Dedifferentiated amniotic fluid mesenchymal stem cell (primary cell): ENCODE data around the gene GPR26.
"Not testable (repeated sequence)": the region's sequence is repeated elsewhere in the genome, so short reads cannot be mapped to it uniquely, and the experiment has no call there.

ENCODE experiments used
- DNase-seq: peaks from one replicate; pipeline ENCODE4 v3.0.0-alpha.2; 2016; ENCODE audit errors: extremely low spot score

GPR26 gene

GRCh38 chr10:123717336-123717735 is 51.2 kb downstream of the GPR26 start:
- DNase-seq: no peak

- DNase-seq: no peak
Measured at GRCh38 chr10:123718544-123719060, 52.4 kb downstream of the GPR26 start.

- DNase-seq: no peak
Measured at GRCh38 chr10:123720536-123720935, 54.4 kb downstream of the GPR26 start.

GRCh38 chr10:123721441-123722049 is 55.4 kb downstream of the GPR26 start:
- DNase-seq: no peak

- DNase-seq: no peak
Measured at GRCh38 chr10:123722351-123722750, 56.2 kb downstream of the GPR26 start.

GRCh38 chr10:123724747-123725146 is 58.6 kb downstream of the GPR26 start:
- DNase-seq: no peak

GRCh38 chr10:123726381-123726780 is 60.2 kb downstream of the GPR26 start:
- DNase-seq: no peak

- DNase-seq: no peak
Measured at GRCh38 chr10:123726836-123727235, 60.7 kb downstream of the GPR26 start.

- no peak for DNase-seq
Measured at GRCh38 chr10:123729523-123729922, 63.4 kb downstream of the GPR26 start.

- DNase-seq: not testable (repeated sequence)
Measured at GRCh38 chr10:123736917-123737316, 70.8 kb downstream of the GPR26 start.

- DNase-seq: no peak
Measured at GRCh38 chr10:123741146-123741545, 75.0 kb downstream of the GPR26 start.

- DNase-seq: no peak
Measured at GRCh38 chr10:123741711-123742110, 75.6 kb downstream of the GPR26 start.

- no peak for DNase-seq
Measured at GRCh38 chr10:123742751-123743440, 76.7 kb downstream of the GPR26 start.

- DNase-seq: peak; percentile 22
Measured at GRCh38 chr10:123743441-123744223, 77.5 kb downstream of the GPR26 start.

- no peak for DNase-seq
Measured at GRCh38 chr10:123744224-123744536, 78.0 kb downstream of the GPR26 start.
